NCI-H345 (cell line): Measurements from ENCODE around the gene SBF2.
"Not testable (repeated sequence)": the region's sequence is repeated elsewhere in the genome, so short reads cannot be mapped to it uniquely, and the experiment has no call there.

ENCODE experiments used
- DNase-seq: peaks from one replicate; lab custom pipeline; 2025; lab: John Stamatoyannopoulos, UW

SBF2 gene

DNA sequence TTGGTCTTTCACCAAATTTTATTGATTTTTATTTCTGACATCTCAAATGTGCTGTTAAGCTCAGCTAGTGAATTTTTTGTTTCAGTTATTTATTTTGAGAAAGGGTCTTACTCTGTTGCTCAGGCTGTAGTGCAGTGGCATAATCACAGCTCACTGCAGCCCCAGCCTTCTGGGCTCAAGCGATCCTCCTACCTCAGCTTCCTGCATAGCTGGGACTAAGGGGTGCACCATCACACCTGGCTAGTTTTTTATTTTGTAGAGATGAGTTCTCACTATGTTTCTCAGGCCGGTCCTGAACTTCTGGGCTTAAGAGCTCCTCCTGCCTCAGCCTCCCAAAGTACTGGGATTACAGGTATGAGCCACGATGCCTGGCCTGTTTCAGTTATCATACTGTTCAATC, 282.0 kb downstream of the SBF2 start:
- DNase-seq = no peak

DNA sequence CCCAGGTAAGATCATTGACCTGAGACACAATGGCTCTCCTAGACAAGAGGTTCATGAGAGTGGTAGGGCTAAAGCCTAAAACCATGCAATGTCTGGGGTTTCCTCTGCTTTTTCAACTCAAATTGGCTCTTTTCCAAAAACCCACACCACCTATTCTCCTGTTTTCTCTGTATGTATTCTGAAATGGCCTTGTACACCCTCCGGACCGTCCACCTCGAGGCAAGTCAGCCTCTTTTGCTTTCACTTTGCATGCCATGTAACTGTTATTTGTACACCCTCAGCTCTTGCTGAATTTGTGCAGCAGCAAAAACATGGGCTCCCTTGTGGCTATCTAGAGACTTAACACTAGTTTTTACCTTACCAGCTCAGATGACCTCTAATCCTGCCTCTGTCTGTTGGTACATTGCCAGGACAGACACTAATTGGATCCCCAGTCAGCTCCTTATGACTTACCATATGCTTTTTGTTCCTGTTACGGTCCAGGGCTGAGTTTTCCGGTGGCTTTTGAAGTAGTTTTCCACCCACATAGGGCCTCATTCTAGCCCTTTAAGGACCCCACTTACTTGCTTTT, 288.0 kb downstream of the SBF2 start:
- no peak for DNase-seq

- no peak for DNase-seq
Measured at GRCh38 chr11:10004526-10005113, 289.4 kb downstream of the SBF2 start.

DNA sequence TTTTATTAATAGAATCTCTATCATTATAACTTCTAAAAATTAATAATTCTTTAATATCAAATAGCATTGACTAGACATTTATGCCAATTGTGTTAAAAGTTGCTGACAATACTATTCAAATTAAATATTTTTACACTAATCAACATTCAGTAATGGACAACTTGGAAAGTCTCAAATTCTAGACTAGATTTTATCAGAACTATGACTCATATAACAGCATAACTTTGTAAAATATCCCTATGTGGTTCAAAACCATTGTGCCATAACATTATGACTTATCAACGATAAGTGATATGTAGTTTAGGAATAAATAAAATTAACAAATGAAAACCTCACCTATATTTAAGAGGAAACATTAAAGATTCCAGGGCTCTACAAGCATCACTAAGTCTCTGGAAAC, 291.8 kb downstream of the SBF2 start:
- no peak for DNase-seq

GRCh38 chr11:9992306-9992705, 301.7 kb downstream of the SBF2 start:
- DNase-seq = no peak

GRCh38 chr11:9990221-9990973, 303.6 kb downstream of the SBF2 start:
- DNase-seq = no peak

GRCh38 chr11:9987303-9987702, 306.7 kb downstream of the SBF2 start:
- not testable (repeated sequence) for DNase-seq

DNA sequence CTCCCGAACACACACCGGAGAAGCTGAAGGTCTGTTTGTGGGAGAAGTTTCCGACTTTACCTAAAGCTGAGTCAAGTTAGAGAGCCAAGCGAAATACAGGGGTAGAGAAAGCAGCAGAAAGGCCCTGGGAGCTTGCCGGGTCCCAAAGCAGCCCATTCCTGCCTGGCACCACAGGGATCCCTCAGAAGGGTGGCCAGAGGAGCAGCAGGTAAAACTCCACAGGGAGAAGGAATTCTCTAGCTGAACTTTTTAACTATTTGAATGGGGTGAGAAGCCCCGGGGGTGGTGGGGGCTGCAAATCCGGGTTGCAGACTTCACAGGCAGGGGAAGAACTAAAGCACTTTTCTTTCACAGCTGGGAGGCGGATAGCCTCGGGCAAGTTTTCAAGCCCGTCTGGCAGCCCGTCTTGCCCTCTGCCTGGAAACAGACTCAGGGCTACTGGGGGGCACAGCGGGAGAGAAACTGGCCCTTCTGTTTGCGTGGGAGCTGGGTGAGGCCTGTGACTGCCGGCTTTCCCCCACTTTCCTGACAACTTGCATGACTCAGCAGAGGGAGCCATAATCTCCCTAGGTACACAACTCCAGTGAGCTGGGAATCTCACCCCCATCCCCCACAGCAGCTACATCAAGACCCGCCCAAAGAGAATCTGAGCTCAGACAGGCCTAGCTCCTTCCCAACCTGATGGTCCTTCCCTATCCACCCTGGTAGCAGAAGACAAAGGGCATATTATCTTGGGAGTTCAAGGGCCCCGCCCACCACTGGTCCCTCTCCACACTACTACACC, 311.0 kb downstream of the SBF2 start:
- no peak for DNase-seq

DNA sequence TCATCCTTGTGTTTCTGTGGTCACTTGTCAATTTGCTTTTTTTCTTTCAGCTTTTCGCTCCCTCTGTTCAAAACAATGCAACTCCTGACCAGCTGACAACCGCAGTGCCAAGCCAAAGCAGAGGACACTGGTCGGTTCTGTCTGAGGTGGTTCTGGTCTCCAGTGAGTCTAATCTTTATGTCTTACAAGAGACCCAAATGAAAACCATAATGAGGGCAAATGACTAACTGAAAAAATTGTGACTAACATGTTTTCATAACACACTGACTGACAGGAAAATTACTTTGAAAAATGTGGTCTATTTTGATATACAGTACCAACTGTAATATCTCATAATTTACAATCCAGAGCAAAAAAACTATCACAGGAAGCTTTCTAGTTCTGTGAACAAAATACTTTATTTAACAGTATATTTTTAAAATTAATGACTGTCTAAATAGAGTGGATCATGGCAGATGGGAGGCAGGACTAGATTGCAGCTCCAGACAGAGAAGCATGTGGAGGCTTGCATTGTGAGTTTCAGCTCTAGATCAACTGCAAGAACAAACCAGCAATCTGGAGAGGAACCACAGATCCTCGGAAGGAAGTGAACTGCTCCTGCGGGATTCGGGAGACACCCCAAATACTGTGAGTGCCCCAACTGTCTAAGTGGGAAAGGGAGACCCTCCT, 311.8 kb downstream of the SBF2 start:
- DNase-seq = no peak

DNA sequence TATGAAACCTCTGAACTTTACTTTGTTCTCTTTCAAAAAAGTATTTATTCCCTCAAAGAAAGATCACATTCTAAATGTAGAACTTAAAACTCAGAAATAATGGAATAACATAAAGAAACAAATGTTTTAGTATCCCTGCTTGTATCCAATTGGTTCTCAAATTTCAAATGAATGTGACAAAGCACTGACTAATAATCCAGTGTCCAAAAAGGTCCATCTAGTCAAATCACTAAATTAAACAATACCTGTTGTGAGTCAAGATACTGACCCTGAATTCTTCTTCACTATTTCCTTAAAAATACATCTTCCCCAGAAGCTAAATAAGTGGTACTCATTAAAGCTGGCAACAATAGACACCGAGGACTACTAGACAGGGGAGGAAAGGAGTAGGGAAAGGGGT, 313.1 kb downstream of the SBF2 start:
- no peak for DNase-seq

- no peak for DNase-seq
Measured at GRCh38 chr11:9977554-9977953, 316.5 kb downstream of the SBF2 start.

DNA sequence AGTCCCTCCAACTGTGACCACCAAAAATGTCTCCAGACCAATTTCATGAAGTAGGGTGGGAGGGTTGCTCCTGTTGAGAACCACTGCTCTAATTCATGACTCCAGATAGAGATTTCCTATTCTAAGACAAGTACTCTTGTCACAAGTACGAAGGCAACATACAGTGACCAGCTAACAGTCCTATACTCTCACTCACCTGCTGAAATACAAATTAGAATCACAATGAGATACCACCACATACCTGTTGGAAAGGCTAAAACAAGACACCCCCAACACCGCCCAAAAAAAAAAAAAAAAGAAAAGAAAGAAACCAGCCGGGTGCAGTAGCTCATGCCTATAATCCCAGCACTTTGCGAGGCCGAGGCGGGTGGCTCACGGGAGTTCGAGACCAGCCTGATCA, 319.6 kb downstream of the SBF2 start:
- DNase-seq = no peak

DNA sequence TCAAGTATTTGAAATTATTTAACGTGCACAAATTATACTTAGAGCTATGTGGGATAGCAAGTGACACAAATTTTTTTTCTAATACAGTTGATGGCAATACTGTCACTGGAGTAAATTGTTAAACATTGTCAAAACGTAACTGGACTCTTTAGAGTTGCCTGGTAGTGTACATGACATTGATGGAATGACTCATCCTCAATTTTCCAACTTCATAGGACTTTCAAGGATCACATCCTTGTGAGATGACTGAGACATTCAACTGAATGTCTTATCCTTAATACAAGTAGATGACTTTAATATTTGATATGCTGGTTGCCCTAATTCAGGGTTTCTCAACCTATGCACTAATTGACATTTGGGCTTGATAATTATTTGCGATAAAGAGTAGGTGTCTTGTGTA, 320.1 kb downstream of the SBF2 start:
- no peak for DNase-seq

DNA sequence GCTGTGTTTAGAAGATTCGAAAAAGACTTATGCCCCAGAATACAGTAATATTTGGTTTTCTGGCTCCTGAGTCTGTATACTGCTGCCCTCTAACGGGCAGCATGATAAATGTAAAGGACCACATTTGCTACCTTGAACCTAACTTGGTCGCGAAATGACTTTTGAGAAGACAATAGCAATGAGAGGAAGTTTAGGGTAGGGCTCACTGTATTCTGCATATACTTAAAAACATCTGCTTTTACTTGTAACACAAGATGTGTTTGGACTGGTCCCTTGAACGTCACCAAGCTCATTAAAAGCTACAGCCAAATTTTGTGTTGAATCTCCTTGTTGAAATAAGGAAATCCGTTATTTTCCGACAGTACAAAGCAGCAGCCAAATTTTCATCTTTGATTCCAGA, 321.0 kb downstream of the SBF2 start:
- DNase-seq = no peak

DNA sequence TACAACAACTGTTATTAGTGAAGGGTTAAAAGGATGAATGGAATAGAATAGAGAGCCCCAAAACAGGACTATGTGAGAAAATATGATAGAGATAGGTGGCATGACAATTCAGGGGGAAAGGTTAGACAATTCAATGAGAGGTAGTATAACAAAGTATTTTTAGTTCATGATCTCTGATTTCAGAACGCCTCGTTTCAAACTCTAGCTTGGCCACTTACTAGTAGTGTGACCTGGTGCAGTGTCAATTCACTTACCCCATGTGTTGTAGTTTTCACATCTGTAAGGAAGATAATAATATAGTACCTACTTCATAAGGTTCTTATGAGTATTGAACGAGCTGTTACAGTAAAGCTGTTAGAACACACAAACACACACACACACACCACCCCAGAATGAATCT, 322.1 kb downstream of the SBF2 start:
- DNase-seq = no peak

- DNase-seq = no peak
Measured at GRCh38 chr11:9969068-9969467, 325.0 kb downstream of the SBF2 start.

- no peak for DNase-seq
Measured at GRCh38 chr11:9962722-9963121, 331.3 kb downstream of the SBF2 start.

DNA sequence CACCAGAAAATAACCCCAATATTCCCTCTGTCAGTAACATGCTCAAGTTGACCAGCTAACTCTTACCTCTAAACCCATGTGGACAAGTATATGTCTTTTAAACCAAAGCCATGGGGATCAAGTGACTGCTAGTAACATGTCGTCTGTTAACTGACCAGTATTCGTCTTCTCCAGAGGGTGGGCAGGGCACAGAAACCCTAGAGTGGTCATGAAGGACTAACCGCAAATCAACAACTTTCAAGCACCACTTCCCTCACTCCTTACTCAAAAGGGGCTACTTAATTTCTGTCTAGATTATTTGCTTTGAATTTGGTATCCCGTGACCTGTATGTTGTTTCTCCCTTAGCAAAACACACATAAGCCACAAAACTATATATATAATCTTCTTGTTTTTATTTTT, 336.9 kb downstream of the SBF2 start:
- DNase-seq = no peak

- no peak for DNase-seq
Measured at GRCh38 chr11:9956483-9956882, 337.5 kb downstream of the SBF2 start.

GRCh38 chr11:9955391-9955790, 338.6 kb downstream of the SBF2 start:
- DNase-seq = no peak

- DNase-seq = no peak
Measured at GRCh38 chr11:9953994-9954626, 339.9 kb downstream of the SBF2 start.
